Dermis microvascular lymphatic vessel endothelial cell (primary cell): ENCODE measurements around the gene NOC4L. TPM values are rescaled to one million over a fixed set of nuclear protein-coding genes. Genes with fewer than 3 reads are reported as not detected.

Source experiments
- DNase-seq, 2 donors: peaks; one replicate each; pipeline versions ENCODE4 v3.0.0 to v3.0.0-alpha.2; 2010; ENCODE audit warnings: low read depth in 2 of 2
- total RNA-seq: library from RNA; depleted of rRNA; stranded (reverse); fragments of >200 nt; gene quantifications from 2 replicates; pipeline ENCODE4 v1.2.1, GENCODE V29; 2014

The NOC4L gene
- total RNA-seq, 1 donor from 2014 or later, result 12.3 TPM

GRCh38 chr12:132168311-132169031, 24.2 kb downstream of the NOC4L start:
- no peak for DNase-seq

- DNase-seq, result no peak
Observed at GRCh38 chr12:132169376-132169775, 25.1 kb downstream of the NOC4L start.

- DNase-seq, result no peak
Observed at GRCh38 chr12:132170094-132170636, 25.9 kb downstream of the NOC4L start.

GRCh38 chr12:132170637-132171292, 26.5 kb downstream of the NOC4L start:
- DNase-seq, result no peak

- no peak for DNase-seq
Observed at GRCh38 chr12:132171293-132171967, 27.2 kb downstream of the NOC4L start.

- DNase-seq, result no peak
Observed at GRCh38 chr12:132171968-132172521, 27.8 kb downstream of the NOC4L start.

- DNase-seq, result no peak
Observed at GRCh38 chr12:132172619-132173018, 28.4 kb downstream of the NOC4L start.

GRCh38 chr12:132173135-132174014, 29.1 kb downstream of the NOC4L start:
- DNase-seq, result no peak

GRCh38 chr12:132174015-132174838, 30.0 kb downstream of the NOC4L start:
- DNase-seq, result no peak

- no peak for DNase-seq
Observed at GRCh38 chr12:132174839-132175490, 30.7 kb downstream of the NOC4L start.

- no peak for DNase-seq
Observed at GRCh38 chr12:132175496-132176384, 31.5 kb downstream of the NOC4L start.

- no peak for DNase-seq
Observed at GRCh38 chr12:132176385-132176919, 32.2 kb downstream of the NOC4L start.

GRCh38 chr12:132176920-132177551, 32.8 kb downstream of the NOC4L start:
- DNase-seq, result no peak

GRCh38 chr12:132178316-132178715, 34.1 kb downstream of the NOC4L start:
- DNase-seq, result no peak

GRCh38 chr12:132178801-132179401, 34.6 kb downstream of the NOC4L start:
- DNase-seq, result no peak

- DNase-seq, result no peak
Observed at GRCh38 chr12:132179431-132180362, 35.4 kb downstream of the NOC4L start.
